ENCODE measurements around the gene PLA2G12A.
"Not testable (repeated sequence)": the region's sequence is repeated elsewhere in the genome, so short reads cannot be mapped to it uniquely, and the experiment has no call there.

PLA2G12A gene

GRCh38 chr4:109678925-109679324 lies 50.9 kb downstream of the PLA2G12A start:
- ATAC-seq, DNase-seq: not testable (repeated sequence)

DNA sequence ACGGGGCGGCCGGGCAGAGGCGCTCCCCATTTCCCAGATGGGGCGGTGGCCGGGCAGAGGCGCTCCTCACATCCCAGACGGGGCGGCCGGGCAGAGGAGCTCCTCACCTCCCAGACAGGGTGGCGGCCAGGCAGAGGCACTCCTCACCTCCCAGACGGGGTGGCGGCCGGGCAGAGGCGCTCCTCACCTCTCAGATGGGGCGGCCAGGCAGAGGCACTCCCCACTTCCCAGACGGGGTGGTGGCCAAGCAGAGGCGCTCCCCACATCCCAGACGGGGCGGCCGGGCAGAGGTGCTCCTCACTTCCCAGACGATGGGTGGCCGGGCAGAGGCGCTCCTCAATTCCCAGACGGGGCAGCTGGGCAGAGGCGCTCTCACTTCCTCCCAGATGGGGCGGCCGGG lies 51.4 kb downstream of the PLA2G12A start:
- not testable (repeated sequence) for ATAC-seq, DNase-seq

- DNase-seq, result no peak
- ATAC-seq, result no peak
Observed at GRCh38 chr4:109676886-109677285, 53.0 kb downstream of the PLA2G12A start.

- no peak for DNase-seq
- ATAC-seq, result no peak
Observed at GRCh38 chr4:109675843-109676242, 54.0 kb downstream of the PLA2G12A start.

DNA sequence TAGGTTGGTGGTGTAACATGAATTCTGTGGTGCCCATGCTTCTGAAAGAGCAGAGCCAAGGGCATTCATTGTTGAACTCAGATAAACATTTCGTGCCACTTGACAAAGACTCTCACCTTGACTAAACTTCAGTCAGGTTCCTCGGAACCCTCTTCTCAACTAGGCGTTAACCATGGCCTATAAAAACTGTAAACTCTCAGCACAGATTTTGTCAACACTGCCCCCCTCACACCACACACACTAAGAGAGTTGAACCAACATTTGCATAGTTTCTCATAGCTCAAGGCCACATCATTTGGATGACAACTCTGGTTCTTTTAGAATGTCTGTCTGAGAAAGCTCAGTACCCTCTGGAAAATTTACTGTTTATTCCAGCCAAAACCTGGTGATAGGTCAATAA lies 54.7 kb downstream of the PLA2G12A start:
- ATAC-seq (peak; percentile 45), DNase-seq (no peak)

- DNase-seq, result no peak
- no peak for ATAC-seq
Observed at GRCh38 chr4:109673303-109673702, 56.6 kb downstream of the PLA2G12A start.

GRCh38 chr4:109672169-109672930 lies 57.5 kb downstream of the PLA2G12A start:
- ATAC-seq (no peak), DNase-seq (no peak)

DNA sequence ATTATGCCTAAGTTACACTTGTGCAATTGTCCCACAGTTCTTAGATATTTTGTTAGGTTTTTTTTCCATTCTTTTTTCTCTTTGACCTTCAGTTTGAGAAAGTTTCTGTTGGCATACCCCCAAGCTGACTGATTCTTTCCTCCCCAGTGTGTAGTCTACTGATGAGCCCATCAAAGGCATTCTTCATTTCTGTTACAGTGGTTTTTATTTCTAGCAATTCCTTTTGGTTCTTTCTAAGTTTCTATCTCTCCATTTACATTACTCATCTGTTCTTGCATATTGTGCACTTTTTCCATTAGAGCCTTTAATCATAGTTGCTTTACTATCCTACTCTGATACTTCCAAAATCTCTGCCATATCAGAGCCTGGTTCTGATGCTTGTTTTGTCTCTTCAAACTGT lies 58.5 kb downstream of the PLA2G12A start:
- DNase-seq, result peak; percentile 52
- peak; percentile 89 for ATAC-seq

- no peak for ATAC-seq
- DNase-seq, result no peak
Observed at GRCh38 chr4:109665783-109666485, 63.9 kb downstream of the PLA2G12A start.

DNA sequence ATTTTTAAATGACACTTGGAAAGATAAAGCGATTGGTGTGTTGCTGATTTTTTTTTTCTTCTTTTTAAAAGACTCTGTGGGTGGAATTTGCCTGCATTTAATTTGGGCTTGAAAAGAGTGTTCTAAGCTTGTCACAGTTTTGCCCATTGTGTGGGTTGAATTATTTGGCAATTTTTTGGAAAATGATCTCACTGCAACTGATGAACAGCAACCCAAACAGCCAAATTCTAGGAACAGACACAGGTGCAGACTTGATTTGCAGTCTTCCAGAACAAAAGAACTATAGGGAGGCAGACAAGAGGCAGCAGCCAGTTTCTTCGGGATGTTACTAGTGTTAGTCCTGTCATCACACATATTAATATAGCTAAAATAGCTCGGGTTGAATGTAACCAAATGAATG lies 67.1 kb downstream of the PLA2G12A start:
- DNase-seq (no peak), ATAC-seq (no peak)

DNA sequence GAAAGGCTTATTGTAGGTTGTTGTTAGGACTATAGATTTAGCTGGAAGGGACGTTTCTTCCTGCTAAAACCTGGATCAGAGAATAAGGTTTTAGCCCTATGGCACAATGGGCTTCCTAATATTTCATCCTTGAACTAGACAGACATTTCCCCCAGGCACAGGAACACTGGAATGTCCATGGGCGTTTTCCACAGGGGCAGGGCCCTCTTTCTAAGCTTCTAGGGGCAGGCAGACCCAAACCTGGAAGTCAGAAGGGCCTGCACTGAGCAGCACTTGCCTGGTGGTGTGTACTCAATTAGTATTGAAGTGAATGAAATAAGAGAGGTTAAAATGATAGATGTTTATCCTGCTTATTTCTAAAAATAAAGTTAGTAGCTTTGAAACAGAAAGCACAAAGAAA lies 67.8 kb downstream of the PLA2G12A start:
- no peak for ATAC-seq
- DNase-seq, result no peak
